NCI-H524 (cell line): ENCODE data around the gene PRKD2.
"Not testable (repeated sequence)": the region's sequence is repeated elsewhere in the genome, so short reads cannot be mapped to it uniquely, and the experiment has no call there.

Source experiments
- DNase-seq, 2 experiments: peaks; one replicate each; lab custom pipeline; 2025; lab: John Stamatoyannopoulos, UW

Gene PRKD2

GRCh38 chr19:46717034-46717715 lies at the start of gene PRKD2:
PRKD2 (minus strand) TSS chr19:46717114; CDS start chr19:46716370, 744 bp downstream.
- DNase-seq = peak in 1 of 2 experiments; percentile 41

DNA sequence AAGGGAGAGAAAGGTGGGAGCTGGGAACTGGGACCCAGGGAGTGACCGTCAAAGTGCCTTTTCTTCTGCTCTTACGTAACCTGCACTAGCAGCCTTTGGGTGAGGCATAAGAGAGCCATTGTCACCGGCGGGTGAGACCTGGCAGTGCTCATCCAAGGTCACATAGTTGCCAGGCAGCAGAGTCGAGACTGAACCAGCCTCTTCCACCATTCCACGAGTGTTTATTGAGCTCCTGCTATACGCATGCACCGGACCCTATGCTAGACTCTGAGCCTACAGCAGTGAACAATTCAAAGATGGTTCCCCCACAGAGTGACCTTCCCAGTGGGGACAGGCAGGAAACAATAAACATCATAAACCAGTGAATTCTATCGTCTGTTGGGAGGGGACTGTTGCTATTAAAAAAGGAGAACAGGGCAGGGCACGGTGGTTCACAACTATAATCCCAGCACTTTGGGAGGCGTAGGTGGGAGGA lies 47.9 kb upstream of the PRKD2 start:
- DNase-seq = no peak

DNA sequence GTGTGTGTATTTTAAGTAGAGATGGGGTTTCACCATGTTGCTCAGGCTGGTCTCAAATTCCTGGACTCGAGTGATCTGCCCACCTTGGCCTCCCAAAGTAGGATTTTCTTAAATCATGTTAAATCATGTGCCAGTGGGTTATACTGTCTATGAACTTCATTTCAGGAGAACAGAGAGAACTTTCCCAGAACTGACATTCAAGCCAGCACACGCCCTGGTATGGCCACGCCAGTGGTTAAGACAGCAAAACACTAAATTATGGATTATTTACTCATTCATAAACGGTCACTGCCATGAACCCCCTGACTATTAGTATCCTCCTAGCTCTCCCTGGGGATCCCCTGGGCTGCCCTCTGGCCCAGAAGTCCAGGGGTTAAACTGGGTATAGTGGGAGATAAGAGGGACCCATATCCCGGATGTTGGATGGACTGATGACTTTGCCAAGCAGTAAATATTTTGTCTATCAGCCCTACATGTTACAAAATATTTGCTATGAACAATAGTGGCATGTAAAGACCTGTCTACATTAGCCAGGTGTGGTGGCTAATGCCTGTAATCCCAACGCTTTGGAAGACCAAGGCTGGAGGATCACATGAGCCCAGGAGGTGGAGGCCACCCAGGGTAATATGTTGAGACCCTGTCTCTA lies 45.5 kb upstream of the PRKD2 start:
- no peak for DNase-seq

GRCh38 chr19:46761418-46761831 lies 44.5 kb upstream of the PRKD2 start:
- DNase-seq = no peak

DNA sequence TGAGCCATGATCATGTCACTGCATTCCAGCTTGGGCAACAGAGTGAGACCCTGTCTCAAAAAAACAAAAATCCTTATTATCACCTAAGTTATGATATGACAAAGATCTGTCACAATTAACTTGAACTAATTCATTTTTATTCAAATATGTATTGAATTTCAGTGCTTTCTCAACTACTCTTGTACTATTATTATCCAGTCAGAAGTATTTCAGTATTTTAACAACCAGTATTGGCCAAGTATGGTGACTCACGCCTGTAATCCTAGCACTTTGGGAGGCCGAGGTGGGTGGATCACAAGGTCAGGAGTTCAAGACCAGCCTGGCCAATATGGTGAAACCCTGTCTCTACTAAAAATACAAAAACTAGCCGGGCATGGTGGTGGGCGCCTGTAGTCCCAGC lies 44.0 kb upstream of the PRKD2 start:
- not testable (repeated sequence) for DNase-seq

DNA sequence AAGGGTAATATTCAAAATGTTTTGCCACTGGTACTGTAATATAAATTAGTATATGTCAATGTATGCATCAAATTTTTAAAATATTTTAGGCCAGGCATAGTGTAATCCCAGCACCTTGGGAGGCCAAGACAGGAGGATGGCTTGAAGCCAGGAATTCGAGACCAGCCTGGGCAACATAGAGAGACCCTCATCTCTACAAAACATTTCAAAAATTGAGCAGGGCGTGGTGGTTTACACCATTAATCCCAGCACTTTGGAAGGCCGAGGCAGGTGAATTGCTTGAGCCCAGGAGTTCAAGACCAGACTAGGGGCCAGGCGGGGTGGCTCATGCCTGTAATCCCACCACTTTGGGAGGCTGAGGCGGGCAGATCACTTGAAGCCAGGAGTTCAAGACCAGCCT lies 43.4 kb upstream of the PRKD2 start:
- no peak for DNase-seq

GRCh38 chr19:46759817-46760333 lies 43.0 kb upstream of the PRKD2 start:
- no peak for DNase-seq

DNA sequence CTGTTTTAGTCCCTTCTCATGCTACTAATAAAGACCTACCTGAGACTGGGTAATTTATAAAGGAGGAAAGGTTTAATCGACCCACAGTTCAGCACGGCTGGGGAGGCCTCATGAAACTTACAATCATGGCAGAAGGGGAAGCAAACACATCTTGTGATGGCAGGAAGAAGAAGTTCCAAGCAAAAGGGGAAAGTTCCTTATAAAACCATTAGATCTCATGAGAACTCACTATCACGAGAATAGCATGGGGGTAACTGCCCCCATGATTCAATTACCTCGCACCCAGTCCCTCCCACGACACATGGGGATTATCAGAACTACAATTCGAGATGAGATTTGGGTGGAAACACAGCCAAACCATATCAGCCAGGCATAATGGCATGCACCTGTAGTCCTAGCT lies 42.3 kb upstream of the PRKD2 start:
- no peak for DNase-seq

DNA sequence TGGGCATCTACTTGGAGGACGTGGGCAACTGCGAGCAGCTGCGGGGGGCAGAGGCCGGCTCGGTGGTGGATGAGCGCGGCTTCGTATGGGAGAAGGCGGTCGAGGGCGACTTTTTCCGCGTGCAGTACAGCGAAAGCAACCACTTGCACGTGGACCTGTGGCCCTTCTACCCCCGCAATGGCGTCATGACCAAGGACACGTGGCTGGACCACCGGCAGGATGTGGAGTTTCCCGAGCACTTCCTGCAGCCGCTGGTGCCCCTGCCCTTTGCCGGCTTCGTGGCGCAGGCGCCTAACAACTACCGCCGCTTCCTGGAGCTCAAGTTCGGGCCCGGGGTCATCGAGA lies 39.6 kb upstream of the PRKD2 start:
- DNase-seq = no peak

GRCh38 chr19:46755853-46756543 lies 39.1 kb upstream of the PRKD2 start:
- no peak for DNase-seq

- no peak for DNase-seq
Measured at GRCh38 chr19:46755077-46755852, 38.4 kb upstream of the PRKD2 start.

DNA sequence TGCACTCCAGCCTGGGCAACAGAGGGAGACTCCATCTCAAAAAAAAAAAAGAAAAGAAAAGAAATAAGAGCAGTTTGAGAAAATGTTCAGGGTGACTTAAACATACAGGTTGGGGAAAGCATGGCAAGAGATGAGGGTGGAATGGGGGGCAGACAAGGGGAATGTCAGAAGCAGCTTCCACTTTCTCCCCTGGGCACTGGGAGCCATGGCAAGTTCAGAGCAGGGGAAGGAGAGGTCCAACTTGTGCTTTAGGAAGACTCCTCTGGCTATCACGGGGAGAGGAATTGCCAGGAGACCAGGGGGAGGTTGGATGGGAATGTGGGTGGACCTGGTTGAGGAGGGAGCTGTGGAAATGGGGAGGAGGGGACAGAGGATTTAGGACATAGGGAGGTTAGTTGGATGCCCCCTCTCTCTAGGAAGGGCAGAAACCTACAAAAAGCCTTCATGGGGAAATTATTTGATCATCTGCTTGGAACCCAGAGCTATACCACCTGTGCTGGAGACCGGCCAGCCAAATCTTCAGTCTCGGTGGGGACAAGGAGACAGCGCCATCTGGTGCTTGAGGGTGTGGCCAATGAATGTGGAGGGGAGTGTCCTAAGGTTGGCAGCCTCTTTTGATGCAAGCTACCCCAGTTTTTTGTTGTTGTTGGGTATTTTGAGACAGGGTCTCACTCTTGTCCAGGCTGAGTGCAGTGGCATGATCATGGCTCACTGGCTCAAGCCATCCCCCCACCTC lies 36.7 kb upstream of the PRKD2 start:
- peak; percentile 75 for DNase-seq

DNA sequence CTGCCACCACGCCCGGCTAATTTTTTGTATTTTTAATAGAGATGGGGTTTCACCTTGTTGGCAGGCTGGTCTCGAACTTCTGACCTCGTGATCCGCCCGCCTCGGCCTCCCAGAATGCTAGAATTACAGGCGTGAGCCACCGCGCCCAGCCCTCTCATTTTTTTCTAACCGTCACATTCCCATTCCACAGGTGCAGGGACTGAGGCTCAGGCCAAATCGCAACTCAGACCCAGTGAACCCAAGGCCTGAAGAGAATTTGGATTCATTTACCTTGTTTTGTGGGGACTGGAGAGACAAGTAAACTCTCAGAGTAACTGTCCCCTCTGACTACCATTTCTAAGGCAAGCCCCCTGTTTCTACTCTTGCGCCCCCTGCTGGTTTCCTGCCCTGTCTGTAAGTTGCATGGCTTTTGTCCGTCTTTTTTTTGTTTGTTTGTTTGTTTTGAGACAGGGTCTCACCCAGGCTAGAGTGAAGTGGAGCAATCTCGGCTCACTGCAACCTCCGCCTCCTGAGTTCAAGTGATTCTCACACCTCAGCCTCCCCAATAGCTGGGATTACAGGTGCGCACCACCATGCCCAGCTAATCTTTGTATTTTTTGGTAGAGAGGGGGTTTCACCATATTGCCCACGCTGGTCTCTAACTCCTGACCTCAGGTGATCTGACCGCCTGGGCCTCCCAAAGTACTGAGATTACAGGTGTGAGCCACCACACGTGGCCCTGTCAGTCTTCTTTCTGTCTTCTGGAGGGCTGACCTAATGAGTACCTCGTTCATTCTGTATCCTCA lies 31.6 kb upstream of the PRKD2 start:
- peak in 1 of 2 experiments; percentile 35 for DNase-seq

DNA sequence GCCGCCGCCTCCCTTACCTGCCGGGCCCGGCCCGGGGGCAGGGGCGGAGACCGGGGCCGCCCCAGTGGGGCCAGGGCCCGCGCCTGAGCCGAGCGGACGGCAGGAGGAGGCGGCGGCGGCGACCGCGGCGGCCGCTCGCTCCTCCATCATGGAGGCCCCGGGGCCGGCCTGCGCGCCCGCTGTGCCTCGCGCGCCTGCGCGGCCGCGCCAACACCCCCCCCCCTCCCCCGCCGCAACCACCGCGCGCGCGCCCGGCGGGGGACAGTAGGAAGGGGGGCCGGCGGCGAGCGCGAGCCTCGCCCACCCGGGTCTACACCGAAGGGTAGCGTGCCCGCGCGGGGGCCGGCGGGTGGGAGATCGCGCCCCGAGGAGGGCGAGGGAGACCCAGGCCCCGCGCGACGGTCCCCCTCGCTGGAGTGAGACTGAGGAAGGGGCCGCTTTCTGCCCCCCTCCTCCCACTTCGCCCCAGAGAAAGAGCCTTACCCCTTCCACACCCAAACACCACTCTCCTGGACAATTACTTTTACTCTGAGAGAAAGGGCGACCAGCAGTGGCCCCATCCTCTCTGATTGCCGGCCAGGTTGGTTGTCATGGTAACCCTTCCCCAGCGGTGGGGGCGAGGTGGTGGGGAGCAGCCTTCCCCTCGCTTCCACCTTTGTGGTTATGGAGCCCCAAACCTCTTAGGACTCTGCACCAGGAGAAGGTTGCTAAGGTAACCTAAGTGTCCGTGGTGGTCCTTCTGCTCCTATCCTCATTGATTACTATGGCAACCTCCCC lies 29.6 kb upstream of the PRKD2 start, which contains the start of gene STRN4:
TSS of gene STRN4 (minus strand) at position 170 of the 777 bp plus-strand sequence. CDS start at position 150, 20 bp downstream.
- peak in 1 of 2 experiments; percentile 61 for DNase-seq

DNA sequence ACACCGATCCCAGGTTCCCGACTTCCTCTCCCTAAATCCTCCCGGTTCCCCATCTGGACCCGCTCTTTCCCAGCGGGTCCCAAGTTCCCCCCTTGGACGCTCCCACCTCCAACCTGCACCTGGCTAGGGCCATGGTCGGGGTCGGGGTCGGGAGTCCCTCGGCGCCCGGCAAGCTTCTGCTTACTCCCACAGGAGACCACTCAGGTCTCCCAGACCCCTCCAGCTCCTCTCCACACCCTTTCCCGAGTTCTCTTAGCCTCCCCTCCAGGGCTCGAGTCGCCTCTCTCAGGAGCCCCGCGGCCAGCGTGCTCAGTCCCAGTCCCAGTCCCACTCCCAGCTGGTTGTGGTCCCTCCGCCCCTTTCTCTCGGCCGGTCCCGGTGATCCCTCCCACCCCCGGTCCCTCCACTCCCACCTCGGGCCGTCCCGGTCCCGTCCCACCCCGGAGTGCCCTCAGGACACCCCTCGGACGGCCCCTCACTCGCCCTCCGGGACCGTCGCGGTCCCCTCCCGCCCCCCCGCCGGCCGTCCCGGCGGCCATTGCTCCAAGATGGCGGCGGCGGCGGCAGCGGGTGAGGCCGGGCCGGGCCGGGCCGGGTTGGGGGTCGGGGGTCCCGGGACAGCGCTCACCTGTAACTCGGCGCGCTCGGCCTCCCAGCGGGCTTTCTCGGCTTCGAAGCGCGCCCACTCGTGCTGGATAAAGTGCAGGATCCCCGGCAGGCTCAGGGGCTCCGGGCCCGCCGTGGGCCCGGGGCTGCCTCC lies 28.8 kb upstream of the PRKD2 start, which contains the start of gene FKRP:
TSS of gene FKRP (plus strand) at position 537 of the 760 bp plus-strand sequence. CDS start 9,394 bp downstream, outside the sequence.
- DNase-seq = peak in 1 of 2 experiments; percentile 9

- DNase-seq = no peak
Measured at GRCh38 chr19:46745030-46745429, 28.1 kb upstream of the PRKD2 start.

- DNase-seq = no peak
Measured at GRCh38 chr19:46744005-46744691, 27.2 kb upstream of the PRKD2 start.

DNA sequence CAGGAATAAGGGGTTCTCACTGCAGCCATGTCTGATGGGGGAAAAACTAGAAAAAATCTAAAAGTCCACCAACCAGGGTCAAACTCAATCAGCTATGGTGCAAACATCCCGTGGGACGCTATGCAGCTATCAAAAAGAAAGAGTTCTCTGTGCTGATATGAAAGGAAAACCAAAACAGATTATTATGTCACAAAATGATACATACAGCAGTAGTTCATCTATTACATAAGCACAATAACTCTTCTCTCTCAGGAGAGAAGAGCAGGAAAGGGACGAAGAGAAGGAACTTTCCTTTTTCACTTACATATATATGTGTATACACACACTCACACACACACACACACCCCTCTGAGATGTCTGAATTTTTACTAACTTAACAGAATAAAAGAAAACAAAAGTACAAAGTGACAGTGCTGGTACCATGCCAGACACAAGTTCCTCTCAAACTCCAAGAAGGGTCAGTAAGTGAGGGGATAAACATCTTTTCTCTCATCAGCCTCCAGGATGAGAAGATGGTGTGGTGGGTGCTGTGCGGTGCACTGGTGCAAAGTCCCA lies 26.1 kb upstream of the PRKD2 start:
- no peak for DNase-seq
